Epithelial cell of esophagus (primary cell): ENCODE measurements around the gene AMH.

Experiments used
- DNase-seq: peaks from one replicate; pipeline ENCODE4 v3.0.0; 2010; ENCODE audit warnings: low read depth
- H3K4me3 ChIP-seq: 2 replicates; pipeline ENCODE4 v1.5.1; 2011; ENCODE audit warnings: mild to moderate bottlenecking, low read length, control low read depth
- TF ChIP-seq, protein P1 (sequence below): IDR thresholded peaks from 2 replicates; pipeline ENCODE4 v1.5.1; 2011; ENCODE audit warnings: low read depth, mild to moderate bottlenecking, low read length, control low read depth, inconsistent platforms; ENCODE audit not compliant: insufficient read depth; ENCODE audit errors: missing control alignments

AMH gene

DNA sequence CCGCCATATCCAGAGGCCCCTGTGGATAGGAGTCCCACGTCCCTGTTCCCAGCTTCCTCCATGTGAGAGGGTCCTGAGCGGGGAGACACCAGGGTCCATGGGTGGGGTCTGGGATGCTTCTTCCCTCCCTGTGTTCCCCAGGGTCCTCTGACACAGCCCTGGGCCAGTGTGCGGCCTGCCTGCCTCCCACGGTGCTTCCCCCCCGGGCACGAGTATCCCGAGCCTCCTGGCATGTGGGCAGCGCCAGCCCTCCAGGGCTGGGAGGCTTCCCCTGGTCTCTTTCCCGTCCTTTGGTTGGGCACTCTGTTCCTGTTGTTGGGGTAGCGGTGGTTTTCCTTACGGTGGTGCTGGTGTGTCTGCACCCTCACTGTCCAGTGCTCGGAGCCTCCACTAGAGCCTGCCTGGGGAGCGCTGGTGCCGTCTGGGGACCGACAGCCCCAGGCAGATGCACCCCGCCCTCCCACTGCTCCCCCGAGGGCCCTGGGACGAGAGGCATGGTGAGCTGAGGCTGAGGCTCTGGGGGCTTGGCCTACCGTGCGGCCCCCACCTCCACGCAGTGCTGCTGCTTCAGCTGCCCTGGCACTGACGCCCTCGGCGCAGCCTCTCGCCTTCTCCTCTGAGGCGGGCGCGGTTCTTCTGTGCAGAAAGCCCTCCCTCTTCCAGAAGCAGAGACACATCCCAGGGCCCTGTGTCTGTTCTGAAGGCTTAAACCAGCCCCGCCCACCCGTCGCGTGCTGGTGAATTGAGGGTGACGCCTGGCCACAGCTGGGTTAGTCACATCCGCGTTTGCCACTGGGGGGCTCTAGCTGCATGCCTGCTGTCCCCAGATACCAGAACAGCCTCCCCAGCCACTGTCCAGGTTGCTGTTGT is 40.9 kb upstream of the AMH start:
- TF ChIP-seq, protein P1, sequence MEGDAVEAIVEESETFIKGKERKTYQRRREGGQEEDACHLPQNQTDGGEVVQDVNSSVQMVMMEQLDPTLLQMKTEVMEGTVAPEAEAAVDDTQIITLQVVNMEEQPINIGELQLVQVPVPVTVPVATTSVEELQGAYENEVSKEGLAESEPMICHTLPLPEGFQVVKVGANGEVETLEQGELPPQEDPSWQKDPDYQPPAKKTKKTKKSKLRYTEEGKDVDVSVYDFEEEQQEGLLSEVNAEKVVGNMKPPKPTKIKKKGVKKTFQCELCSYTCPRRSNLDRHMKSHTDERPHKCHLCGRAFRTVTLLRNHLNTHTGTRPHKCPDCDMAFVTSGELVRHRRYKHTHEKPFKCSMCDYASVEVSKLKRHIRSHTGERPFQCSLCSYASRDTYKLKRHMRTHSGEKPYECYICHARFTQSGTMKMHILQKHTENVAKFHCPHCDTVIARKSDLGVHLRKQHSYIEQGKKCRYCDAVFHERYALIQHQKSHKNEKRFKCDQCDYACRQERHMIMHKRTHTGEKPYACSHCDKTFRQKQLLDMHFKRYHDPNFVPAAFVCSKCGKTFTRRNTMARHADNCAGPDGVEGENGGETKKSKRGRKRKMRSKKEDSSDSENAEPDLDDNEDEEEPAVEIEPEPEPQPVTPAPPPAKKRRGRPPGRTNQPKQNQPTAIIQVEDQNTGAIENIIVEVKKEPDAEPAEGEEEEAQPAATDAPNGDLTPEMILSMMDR, result no peak

DNA sequence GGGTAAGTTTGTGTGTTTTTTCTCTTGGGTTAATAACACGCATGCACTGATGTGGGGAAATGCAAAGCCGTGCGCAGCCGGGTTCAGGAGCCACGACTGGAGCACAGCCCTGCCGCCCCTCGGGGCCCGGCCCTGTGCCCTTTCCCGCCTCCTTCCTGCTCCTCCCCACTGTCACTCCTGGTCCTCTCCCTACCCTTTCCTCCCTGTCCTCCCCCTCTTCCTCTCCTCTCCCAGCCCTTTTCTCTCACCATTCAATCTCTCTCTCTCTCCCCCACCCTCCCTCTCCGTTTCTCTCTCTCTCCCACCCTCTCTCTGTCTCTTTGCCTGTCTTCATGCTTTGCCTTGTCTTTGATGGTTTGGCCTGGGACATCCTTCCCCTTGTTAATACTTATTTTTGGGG is 40.1 kb upstream of the AMH start:
- TF ChIP-seq, protein P1, result no peak
- no peak for DNase-seq
- no peak overlapping the region for H3K4me3 ChIP-seq

More for the DNA sequence above, 40.9 kb upstream of the AMH start:
- H3K4me3 ChIP-seq, result no peak overlapping the region
- peak; percentile 43 for DNase-seq

DNA sequence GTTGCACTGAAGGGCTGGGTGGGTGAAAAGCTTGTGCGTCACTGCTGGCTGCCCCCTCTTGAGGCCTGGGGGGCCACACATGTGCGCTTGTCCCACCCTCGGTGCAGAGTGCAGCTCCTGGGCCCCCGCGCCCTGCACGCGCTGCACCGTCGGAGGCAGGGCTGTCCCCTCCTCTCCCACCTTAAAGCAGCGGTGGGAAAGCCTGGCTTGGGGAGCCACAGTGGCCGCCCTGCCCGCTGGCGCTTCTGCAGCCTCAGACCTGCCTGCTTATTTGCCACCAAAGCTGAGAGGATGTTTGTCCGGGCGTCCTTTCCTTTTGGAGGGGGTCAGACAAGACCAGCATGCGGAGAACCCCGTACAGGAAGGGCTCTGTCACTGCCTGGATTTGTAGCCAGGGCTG is 39.7 kb upstream of the AMH start:
- DNase-seq, result no peak
- TF ChIP-seq, protein P1, result no peak
- no peak overlapping the region for H3K4me3 ChIP-seq

DNA sequence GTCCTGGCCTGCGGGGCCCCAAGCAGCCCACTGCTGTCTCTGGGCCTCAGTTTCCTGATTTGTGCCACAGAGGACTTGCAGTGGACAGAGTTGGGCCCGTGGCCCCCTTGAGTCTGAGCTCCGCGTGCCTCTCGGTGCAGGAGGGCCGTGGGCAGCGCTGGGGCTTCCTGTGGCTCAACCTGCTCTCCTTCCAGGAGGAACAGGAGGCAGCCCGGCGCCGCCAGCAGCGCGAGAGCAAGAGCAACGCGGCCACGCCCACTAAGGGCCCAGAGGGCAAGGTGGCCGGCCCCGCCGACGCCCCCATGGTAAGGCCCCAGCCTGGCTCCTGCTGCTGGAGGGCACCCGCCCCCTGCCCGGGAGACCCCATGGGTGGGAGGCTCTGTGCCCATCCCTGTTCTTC is 38.9 kb upstream of the AMH start:
- TF ChIP-seq, protein P1, result no peak
- no peak for DNase-seq
- no peak overlapping the region for H3K4me3 ChIP-seq

DNA sequence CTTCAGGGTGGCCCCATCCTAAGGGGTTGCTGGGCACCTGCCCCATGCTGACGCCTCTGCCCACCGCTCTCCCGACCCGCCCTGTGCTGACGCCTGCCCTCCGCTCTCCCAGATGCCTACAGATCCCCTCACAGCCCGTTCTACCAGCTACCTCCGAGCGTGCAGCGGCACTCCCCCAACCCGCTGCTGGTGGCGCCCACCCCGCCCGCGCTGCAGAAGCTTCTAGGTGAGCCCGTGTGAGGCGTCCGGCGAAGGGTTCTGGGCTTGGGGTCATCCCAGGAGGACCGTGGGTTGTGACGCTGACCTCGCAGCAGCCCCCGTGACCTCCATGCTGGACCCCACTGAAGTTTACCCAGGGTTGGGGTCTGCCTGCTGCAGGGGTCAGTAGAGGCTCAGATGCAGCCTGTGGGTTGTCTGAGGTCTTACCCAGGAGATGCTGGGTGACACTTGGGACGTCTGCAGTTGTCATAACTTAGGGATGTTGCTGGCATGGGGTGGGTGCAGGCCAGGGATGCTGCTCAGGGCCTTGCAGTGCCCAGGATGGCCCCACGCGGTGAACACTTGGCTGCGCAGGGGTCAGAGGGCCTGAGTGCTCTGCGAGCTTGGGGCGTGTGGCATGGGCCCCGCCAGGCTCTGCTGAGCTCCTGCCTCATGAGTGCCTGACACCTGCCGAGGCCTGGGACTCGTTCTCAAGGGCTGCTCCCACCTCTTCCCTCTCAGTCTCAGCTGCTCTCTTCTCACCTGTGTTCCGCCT is 38.0 kb upstream of the AMH start:
- TF ChIP-seq, protein P1, result no peak
- H3K4me3 ChIP-seq, result no peak overlapping the region
- no peak for DNase-seq

DNA sequence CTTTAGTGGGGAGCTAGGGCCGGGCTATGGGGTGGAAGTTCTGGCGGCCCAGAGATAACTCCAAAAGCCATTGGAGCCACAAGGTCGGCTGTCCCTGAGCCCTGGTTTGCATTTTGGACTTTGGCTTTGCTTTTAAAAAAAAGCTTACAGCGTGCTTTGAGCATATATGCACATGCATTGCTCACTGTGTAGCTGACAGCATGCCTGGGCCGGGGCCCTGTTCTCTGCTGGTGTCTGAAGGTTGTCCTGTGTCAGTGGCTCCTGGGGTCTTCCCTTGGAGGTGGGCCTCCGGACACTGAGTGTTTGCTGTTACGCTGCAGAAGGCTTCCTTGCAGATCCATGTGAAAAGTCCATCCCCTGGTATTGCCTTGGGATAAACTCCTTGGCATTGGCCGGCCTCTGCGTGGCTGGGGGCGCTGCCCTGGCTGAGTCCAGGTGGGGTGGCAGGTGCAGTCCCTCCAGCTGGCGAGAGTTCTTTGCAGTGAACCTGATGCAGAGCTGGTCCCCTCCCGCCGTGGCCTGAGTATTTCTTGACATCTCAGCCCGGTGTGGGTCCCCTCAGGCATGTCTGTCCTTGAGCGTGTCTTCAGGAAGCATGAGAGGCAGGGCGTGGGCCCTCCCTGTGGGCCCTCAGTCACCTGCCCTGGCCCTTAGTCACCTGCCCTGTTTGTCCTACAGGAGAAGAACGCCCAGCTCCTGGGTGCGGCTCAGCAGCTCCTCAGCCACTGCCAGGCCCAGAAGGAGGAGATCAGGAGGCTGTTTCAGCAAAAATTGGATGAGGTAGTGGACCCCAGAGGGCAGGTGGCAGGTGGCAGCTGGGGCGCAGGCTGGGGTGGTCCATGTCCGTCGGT is 36.0 kb upstream of the AMH start:
- H3K4me3 ChIP-seq, result no peak overlapping the region
- peak; percentile 52 for DNase-seq
- TF ChIP-seq, protein P1, result no peak
